Activated naive CD4-positive, alpha-beta T cell treated with anti-CD3 and anti-CD28 coated beads, Interleukin-2, amount 50 U/mL, for 72 hours (primary cell): ENCODE measurements around the gene ALG1. TPM values are rescaled to one million over a fixed set of nuclear protein-coding genes. Genes with fewer than 3 reads are reported as not detected.
A peak's percentile ranks its signal among the peaks of the same experiment; 100 is the strongest.
"Not testable (repeated sequence)": the region's sequence is repeated elsewhere in the genome, so short reads cannot be mapped to it uniquely, and the experiment has no call there.

Source experiments
- ATAC-seq, 2 donors: fragments of 150-1000 bp; cut with Tn5 transposase; 2 replicates each; pipeline ENCODE4 v1.10.0; 2021; ENCODE audit warnings: mild to moderate bottlenecking in 2 of 2, moderate library complexity in 2 of 2
- DNase-seq, 2 donors: peaks; one replicate each; pipeline ENCODE4 v3.0.0; 2021 to 2022; ENCODE audit warnings: low spot score in 2 of 2
- H3K27ac Mint-ChIP-seq, 2 donors: one replicate each; pipeline ENCODE4 v1.8.0; 2022; ENCODE audit warnings: mild to moderate bottlenecking in 2 of 2, mixed read lengths in 2 of 2
- H3K36me3 Mint-ChIP-seq, 2 donors: one replicate each; pipeline ENCODE4 v1.8.0; 2022; ENCODE audit warnings: mixed read lengths in 2 of 2
- H3K9me3 Mint-ChIP-seq, 2 donors: one replicate each; pipeline ENCODE4 v1.8.0; 2022; ENCODE audit warnings: mixed read lengths in 2 of 2
- total RNA-seq, 2 donors: library from RNA; stranded (reverse); gene quantifications; one replicate each; pipeline ENCODE4 v1.2.3, GENCODE V29; 2022

ALG1 gene
- total RNA-seq, 2 donors from 2014 or later: 11.0 to 20.8 TPM

GRCh38 chr16:5105039-5105438 is 33.4 kb downstream of the ALG1 start:
- DNase-seq, H3K36me3 Mint-ChIP-seq, H3K27ac Mint-ChIP-seq, ATAC-seq, H3K9me3 Mint-ChIP-seq: not testable (repeated sequence)

- no peaks in the 10 kb centered on the region for H3K36me3 Mint-ChIP-seq
- no peak overlapping the region for H3K27ac Mint-ChIP-seq
- no peak for ATAC-seq
- no peak for DNase-seq
- no peaks in the 10 kb centered on the region for H3K9me3 Mint-ChIP-seq
These were observed 37.0 kb downstream of the ALG1 start for GRCh38 chr16:5108505-5109158.

GRCh38 chr16:5110933-5111332 is 39.3 kb downstream of the ALG1 start:
- not testable (repeated sequence) for H3K27ac Mint-ChIP-seq, ATAC-seq, H3K9me3 Mint-ChIP-seq, H3K36me3 Mint-ChIP-seq, DNase-seq

GRCh38 chr16:5116780-5117295 is 45.2 kb downstream of the ALG1 start:
- ATAC-seq, H3K27ac Mint-ChIP-seq, H3K9me3 Mint-ChIP-seq, H3K36me3 Mint-ChIP-seq, DNase-seq: not testable (repeated sequence)

DNA sequence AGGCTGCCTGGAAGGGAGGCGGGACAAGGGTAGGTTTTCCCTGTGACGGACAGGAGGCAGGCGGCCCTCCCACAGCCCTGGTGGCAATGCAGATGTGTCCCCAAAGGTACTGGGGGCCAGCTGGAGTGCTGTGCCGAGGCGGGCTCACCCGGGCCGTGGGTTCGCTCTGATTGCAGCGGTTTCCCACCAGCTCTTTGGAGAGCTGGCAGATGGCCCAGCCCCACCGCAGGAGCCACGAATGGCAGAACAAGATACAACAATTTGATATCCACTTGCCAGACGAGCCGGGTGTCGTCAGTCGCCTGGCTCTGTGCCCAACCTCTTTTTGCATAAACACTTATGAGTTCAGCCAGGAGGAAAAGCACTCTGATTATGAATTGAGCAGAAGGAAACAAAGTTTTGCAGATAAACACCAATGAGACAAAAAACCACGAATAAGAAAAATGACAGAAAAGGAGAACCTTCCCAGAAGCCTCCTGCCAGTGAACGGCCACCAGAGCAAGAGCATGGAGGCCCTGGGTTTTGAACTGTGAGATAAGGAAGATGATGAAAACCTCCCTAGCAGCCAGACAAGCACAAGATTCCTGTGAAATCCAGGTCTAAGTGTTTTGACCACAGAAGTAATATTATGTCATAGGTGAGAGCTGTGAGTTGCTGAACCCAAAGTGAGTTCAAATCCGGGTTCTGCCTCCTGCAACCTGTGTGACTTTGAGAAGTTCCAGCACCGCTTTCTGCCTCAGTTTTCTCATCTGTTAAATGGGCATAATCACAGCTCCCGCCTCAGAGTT is 45.9 kb downstream of the ALG1 start:
- DNase-seq: peak in 1 of 2 donors; percentile 7
- H3K36me3 Mint-ChIP-seq, H3K9me3 Mint-ChIP-seq, ATAC-seq: not testable (repeated sequence)
- H3K27ac Mint-ChIP-seq: peak overlapping the region in 1 of 2 donors; percentile 66

DNA sequence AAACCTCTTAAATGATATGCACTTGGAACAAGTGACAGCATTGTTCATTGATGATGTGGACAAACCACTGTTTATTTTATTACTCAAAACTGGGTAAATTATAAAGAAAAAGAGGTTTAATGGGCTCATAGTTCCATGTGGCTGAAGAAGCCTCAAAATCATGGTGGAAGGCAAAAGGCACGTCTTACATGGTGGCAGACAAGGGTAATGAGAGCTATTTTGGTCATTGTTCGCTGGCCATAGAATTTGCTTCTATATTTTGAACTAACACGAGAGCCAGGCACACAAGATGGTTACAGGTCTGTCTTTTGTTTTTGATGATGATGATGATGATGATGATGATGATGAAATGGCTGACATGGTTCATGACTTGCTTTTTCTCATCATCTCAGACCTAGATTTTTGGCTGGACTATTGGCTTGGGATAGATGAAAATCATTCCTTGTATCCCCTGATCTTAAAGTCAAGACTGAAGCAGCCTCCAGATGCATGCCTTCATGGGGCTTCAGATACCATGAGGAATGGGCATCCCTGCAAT is 59.9 kb downstream of the ALG1 start:
- not testable (repeated sequence) for H3K27ac Mint-ChIP-seq, ATAC-seq, DNase-seq, H3K36me3 Mint-ChIP-seq, H3K9me3 Mint-ChIP-seq

GRCh38 chr16:5132915-5133600 is 61.4 kb downstream of the ALG1 start:
- H3K27ac Mint-ChIP-seq, DNase-seq, H3K36me3 Mint-ChIP-seq, ATAC-seq, H3K9me3 Mint-ChIP-seq: not testable (repeated sequence)

- not testable (repeated sequence) for DNase-seq, H3K9me3 Mint-ChIP-seq, H3K36me3 Mint-ChIP-seq, H3K27ac Mint-ChIP-seq, ATAC-seq
These were observed 63.3 kb downstream of the ALG1 start for GRCh38 chr16:5134739-5135452.

Other genes starting within 250 kb of the ALG1 start
- gene GLYR1, start 224.6 kb upstream of the ALG1 start, total RNA-seq: 10 to 100 TPM; 70.3 to 80.9 TPM
- 10 to 100 TPM; 23.7 to 42.0 TPM for gene UBN1, start 224.4 kb upstream of the ALG1 start, total RNA-seq
- not detected for gene PPL, start 134.7 kb upstream of the ALG1 start, total RNA-seq
- gene SEC14L5, start 113.5 kb upstream of the ALG1 start, total RNA-seq: 1 to 10 TPM in 1 of 2 donors, not detected in 1; 1.1 TPM
- gene NAGPA, start 37.9 kb upstream of the ALG1 start, total RNA-seq: 10 to 100 TPM in 1 of 2 donors, 1 to 10 TPM in 1; 7.1 to 11.2 TPM
- gene C16orf89, start 5.9 kb upstream of the ALG1 start, total RNA-seq: not detected
- 10 to 100 TPM in 1 of 2 donors, 1 to 10 TPM in 1; 8.2 to 10.4 TPM for gene EEF2KMT, start 26.0 kb downstream of the ALG1 start, total RNA-seq